Measurements from ENCODE around the gene LSM14B.

DNA sequence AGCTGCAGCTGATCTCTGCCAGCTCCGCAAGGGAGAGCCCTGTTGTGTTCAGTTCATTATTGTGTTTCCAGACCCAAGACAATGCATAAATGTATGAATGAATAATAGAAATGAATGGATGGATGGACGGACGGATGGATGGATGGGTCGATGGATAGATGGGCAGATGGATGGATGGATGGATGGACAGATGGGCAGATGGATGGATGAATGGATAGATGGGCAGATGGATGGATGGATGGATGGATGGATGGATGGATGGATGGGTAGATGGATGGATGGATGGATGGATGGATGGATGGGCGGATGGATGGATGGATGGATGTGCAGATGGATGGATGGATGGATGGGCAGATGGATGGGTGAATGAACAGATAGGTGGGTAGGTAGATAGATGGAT, 16.7 kb upstream of the LSM14B start:
- TF ChIP-seq, protein P1, sequence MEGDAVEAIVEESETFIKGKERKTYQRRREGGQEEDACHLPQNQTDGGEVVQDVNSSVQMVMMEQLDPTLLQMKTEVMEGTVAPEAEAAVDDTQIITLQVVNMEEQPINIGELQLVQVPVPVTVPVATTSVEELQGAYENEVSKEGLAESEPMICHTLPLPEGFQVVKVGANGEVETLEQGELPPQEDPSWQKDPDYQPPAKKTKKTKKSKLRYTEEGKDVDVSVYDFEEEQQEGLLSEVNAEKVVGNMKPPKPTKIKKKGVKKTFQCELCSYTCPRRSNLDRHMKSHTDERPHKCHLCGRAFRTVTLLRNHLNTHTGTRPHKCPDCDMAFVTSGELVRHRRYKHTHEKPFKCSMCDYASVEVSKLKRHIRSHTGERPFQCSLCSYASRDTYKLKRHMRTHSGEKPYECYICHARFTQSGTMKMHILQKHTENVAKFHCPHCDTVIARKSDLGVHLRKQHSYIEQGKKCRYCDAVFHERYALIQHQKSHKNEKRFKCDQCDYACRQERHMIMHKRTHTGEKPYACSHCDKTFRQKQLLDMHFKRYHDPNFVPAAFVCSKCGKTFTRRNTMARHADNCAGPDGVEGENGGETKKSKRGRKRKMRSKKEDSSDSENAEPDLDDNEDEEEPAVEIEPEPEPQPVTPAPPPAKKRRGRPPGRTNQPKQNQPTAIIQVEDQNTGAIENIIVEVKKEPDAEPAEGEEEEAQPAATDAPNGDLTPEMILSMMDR (IDR thresholded peaks at IDR 0.05): no peak
- no peak for TF ChIP-seq ZFX (IDR thresholded peaks at IDR 0.05; ENCODE audit: borderline replicate concordance)
